NCI-H748 (cell line): ENCODE data around the gene DACT1.

Experiments
- DNase-seq: peaks from one replicate; lab custom pipeline; 2025; ENCODE audit not compliant: unreplicated experiment; lab: John Stamatoyannopoulos, UW

The DACT1 gene

DNA sequence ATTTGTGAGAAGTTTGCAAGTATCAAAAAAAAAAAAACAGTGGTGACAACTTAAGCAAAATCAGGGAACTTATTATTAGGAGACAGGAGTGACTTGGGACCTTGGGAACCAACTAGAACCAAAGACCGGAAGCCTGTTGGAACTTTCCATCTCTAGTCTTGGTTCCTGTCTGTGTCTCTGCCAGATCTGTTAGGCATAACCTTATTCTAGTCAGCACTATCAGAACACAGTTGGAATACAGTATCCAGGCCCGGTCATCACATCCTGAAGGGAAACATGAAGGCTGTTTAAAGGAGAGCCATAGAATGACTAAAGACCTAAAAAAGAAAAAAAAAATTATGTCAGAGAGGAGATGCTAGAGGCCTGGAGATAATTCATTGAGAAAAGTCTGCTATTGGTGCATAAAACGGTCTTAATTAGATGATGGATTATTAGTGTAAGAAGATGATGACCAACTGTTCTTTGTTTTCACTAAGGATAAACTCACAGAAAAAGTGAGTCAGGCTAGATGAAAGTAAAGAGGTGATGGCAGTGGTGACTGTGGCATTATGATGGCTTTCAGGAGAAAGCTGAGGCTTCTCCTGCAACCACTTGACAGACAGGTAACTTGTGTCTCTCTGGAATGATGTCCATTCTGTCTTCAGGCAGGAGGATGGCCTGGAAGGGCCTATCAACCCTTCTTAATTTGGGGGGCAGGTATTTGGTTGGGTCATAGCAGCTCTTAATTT, 28.2 kb downstream of the DACT1 start:
- DNase-seq = no peak

DNA sequence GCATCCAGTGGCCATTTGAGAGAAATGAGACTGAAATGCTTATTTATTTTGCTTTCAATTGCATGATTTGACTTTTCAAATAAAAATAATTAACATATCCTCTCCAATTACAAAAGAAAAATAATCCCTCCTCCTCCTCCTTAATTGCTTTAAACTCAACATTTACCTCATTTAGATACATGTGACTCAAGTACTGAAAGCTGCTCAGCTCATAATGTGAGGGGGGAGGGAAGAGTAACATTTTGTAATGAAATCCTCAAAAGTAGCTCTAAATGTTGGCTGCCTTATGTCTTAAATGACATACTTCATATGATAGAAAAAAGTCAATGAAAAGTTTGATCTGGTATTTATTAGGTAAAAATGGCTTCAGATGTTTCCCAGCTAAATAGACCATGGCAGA, 29.0 kb downstream of the DACT1 start:
- DNase-seq = no peak

DNA sequence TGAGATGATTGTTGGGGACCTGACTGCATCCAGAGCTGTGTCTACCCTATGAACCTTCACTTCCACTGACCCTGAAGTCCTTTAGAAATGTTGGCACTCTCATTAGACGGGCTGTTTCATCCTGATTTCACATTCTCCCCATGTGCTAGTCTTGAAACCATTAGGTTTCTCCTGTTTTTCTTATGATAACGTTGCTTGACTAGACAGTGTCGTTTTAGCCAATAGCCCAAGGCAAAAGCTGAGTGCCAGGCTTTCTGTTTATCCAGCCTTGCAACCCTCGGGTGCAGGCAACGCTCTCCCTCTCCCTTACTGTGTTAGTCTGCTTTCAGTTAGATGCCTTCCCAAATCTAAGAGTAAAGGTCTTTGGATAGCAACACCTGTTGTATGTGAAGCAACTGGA, 30.1 kb downstream of the DACT1 start:
- no peak for DNase-seq

DNA sequence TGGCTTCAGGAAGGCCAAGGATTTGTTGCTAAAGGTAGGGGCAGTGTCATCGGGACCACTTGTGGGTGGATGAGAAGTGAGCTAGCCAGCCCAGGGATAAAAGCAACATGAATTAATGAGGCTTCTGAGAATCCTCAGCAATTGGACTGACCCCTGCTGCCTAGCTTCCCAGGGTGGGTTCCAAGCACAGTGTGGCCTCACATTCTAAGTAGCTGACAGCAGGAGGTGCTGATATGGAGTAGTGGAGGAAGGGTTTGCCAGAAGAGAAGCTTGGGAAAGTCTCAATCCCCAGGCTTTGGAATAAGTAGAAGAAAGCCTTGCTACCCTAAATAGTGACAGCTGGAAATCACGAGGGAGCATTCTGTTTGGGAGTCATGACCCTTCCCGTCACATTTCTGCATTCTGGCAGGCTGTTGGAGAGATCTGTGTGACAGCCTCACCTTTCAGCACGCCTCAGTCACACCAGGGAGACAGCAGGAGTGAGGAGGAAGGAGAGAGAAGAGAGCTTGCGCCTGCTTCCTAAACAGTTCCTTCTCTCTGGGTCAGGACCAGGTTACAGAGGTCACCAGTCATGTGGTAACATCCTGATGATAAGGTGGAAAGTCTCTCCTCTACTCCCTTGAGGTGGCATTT, 31.2 kb downstream of the DACT1 start:
- DNase-seq = no peak

DNA sequence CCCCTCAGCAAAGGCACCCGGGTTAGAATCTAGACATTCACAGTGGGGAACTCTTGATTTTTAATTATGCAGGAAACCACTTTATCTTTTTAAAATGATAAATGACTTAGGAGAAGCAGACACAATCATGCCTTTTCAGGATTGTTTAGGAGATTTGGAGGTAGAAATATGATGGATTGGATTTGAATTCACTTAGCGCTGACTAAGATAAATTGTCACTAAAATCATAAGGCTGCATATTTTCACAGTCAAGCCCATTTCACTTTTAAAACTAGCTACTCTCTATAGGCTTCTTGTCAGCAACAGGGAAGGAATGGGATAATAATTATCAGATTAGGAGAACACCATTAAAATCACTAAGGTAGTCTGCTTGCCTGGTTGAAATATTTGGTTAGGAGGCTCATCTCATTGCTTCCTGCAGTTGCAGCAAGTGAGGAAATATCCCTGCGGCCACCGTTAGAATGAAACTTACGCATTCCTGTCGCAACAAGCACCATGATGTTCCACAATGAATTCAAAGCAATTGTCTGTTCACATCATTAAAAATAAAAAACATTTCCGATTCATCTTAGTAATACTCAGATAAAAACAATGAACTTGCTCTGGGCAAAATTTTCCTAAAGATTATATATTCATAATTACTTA, 31.9 kb downstream of the DACT1 start:
- no peak for DNase-seq

DNA sequence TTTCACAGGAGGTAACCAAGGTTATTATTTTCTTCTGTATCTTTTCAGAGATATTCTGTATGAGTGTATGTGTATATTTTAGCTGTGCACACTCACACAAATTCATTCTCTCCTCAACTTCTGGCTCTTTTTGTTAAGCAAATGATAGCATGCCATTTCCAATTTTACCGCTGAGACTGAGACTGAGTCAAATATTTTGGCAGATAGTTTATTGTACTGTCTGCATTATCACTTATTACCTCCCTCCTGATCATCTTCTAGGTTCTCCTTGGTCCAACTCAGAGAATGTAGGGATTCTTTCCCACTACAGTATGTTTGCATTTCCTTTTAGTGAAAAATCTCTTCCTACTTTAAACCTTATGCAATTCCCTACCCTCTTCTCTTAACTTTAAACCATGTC, 33.3 kb downstream of the DACT1 start:
- no peak for DNase-seq

DNA sequence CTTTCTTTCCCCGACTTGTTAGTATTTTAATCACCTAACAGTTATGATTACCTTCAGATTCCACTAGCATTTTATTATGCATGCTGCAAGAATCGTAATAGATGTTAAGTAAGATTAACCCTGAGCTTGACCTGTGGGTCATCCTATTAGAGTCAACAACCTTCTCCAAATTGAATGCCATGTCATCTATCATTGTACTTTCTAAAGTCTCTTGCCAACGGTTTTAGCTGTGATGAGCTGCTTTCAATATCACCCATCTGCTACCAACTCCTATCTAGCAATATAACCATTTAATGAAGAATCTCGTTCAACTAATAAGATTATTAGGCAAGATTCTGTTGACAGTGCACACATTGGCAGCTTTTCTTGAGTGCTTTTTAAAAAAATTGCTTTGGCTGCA, 33.7 kb downstream of the DACT1 start:
- DNase-seq = no peak

DNA sequence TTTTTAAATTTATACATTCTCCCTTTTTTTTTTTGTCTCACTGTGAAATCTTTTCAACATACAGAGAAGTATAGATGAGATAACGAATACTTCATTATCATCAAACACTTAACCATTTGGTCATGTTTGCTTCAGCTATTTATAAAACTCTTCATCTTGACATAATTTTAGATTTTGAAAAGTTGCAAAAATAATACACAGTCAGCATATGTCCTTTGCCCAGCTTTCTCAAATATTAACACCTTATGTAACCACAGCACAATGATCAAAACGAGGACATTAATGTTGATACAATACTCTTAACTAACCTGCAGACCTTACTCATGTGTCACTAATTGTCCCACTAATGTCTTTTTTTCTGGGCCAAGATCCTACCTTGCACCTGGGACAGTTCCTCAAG, 36.0 kb downstream of the DACT1 start:
- no peak for DNase-seq

DNA sequence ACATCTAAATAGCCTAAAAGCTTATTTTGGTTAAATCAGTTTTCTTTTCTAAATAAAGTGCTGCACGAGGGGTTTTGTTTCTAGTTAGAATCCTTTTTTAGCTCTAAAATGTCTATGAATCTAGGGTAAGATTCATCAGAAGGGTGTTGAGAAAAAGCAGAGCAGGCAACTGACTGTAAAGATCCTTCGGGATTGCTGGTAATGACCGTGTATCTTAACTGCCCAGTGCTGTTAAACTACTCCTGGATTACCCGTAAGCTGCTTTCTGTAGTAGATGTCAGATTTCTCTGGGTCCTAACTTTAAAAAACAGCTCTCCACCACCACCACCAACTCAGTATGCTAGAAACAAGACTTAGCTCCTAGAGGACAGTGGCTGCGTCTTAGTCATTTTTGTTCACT, 39.2 kb downstream of the DACT1 start:
- peak; percentile 36 for DNase-seq

DNA sequence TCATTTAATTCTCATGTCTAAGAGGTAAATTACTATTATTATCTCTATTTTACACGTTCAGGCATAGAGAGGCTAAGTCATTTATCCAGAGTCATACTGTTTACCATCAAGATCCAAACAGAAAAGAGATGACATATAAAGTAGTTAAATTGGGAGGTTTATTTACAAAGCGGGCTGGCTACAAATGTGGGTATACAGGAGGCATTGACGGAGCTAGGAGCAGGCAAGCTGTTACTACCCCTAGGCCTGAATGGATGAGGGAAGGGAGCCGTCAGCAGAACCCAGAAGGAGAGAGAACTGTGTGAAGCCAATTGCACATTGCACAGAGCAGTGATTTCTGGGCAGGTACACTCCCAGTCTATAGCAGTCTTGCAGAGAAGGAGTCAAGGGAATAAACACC, 39.8 kb downstream of the DACT1 start:
- DNase-seq = peak; percentile 76

DNA sequence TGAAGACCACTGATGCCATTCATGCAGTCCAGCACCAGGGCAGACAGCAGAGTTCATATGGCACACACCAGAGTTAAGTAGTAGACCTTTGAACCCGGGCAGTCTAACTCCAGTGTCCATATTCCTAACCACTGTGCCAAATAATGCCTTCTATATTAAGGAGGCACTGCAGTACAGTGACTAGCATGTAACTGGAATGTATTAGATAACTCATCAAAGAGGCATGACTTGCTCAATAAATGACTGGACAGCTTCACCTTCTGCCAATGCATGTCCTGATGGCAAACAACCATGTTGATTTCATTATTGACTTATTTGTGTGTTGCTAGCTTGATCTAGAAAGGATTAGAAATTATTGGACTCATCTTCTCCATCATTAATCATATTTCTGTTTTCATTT, 40.2 kb downstream of the DACT1 start:
- no peak for DNase-seq

DNA sequence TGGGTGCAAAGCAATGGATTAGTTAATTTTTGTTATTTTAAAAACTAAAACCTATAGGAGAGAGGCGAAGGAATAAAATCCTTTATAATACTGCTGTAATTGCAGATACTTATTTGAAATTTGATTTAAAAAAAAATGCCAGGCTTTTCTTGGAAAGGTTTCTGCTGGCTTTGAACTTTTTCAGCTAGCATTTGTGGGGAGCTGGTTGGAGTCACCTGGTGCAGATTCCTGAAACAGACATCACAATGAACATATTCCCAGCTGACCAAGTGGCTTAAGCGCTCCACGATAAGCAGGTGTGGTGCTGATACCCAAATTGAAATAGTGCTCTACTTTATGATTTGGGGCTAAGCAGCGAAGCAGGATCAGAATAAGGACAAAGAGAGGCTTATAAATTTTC, 42.9 kb downstream of the DACT1 start:
- DNase-seq = no peak

DNA sequence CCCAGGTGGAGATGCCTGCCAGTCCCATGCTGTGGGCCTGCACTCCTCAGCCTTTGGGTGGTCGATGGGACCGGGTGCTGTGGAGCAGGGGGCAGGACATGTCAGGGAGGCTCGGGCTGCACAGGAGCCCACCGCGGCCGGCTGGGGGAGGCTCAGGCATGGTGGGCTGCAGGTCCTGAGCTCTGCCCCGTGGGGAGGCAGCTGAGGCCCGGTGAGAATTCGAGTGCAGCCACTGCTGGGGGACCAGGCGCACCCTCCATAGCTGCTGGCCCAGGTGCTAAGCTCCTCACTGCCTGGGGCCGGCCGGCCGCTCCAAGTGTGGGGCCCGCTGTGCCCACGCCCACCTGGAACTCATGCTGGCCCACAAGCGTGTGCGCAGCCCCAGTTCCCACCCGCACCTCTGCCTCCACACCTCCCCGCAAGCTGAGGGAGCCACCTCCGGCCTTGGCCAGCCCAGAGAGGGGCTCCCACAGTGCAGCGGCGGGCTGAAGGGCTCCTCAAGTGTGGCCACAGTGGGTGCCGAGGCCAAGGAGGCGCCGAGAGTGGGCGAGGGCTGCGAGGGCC, 49.6 kb downstream of the DACT1 start:
- DNase-seq = no peak

DNA sequence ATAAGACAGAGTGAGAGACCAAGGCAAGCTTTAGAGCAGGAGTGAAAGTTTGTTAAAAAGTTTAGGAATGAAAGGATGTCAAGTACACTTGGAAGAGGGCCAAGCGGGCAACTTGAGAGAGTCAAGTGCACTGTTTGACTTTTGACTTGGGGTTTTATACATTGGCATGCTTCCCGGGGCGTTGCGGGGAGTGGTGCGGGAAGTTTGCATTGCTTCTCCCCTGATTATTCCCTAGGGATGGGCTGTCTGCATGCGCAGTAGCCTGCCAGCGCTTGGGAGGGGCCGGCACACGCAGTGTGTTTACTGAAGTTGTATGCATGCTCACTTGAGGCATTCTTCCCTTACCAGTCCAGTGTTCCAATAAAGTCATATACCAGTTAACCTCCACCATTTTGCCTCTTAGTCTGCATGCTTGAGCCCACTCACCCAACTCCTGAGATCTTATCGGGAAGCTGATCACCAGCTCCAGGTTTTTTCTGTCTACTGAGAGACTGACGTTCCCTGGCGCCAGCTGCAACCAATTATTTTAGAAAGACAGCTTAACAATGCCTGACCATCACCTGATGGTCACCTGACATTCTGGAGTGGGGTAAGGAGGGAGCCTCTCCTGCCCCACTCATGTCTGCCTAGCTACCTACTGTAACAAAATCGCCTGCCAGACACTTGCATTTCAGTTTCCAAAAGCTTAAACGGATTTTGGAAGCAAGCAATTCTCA, 53.2 kb downstream of the DACT1 start:
- peak; percentile 92 for DNase-seq

DNA sequence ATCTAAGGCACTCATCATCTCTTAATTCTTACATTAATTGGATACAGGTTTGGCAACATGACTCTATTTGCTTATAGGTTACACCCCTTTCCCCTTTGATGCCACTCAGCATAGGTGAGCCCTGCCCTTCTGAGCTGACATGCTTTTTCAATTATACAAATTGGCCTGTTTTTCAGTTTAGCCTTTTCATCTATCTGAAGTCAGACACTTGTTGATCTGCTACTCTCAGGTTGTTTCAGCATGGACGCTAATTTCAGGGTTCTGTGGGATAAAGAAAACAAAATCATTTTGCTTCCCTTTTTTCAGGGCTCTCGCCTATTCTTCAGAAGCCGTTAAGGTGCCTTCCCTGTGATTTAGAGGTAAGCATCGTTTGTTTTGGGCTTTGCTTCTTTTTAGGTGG, 55.3 kb downstream of the DACT1 start:
- DNase-seq = peak; percentile 84

DNA sequence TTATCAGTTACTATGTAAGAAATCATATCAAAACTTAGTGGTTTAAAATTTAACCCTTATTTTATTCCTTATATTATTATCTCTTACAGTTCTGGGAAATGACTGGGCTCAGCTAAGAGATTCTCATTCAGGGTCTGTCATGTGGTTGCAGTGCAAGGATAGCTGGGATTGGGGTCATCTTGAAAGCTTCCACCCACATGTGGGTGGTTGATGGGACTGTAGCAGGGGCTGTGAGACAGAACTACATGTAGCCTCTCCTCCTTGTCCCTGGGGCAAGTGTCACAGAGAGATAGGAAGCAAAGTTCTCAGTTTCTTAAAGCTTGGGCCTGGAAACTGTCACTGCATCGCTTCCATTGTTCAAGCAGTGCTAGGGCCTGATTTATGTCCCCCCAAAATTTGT, 57.8 kb downstream of the DACT1 start:
- no peak for DNase-seq

DNA sequence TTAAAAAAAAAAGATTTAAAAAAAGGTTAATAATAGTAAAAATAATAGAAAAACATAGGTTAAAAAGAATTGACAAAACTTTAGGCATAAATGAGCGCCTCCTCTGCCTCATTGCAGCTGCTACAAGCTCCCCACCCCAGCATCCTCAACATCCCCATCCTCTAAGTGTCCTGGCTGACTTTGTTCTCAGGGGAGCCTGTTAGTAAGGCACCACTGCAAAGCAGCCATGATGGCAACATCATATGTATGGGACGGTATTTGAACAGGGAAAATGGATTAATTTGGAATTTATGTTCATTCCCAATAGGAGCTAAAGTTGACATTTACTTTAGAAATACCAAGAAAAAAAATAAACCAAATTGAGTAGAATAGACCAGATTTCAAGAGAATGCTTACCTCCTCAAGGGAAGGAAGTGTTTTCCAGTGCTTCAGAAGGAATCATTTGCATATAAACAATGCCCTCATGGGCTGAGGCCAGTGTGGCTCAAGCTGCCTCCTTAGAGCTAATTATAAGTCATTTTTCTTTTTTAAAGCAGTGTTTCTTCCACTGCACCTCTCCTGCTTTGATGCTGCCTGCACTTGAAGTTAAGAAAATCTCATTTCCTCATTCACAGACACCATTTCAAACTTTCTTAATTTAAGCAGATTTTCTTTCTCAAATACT, 59.6 kb downstream of the DACT1 start:
- DNase-seq = no peak
